Neural progenitor cell (in vitro differentiated cells): ENCODE measurements around the gene KRT33B. TPM values are rescaled to one million over a fixed set of nuclear protein-coding genes. Genes with fewer than 3 reads are reported as not detected.
"Not testable (repeated sequence)": the region's sequence is repeated elsewhere in the genome, so short reads cannot be mapped to it uniquely, and the experiment has no call there.

Experiments
- DNase-seq: peaks from one replicate; pipeline ENCODE4 v3.0.0-alpha.2; 2016; ENCODE audit warnings: low spot score
- H2AFZ ChIP-seq: fragments of 200-600 bp; sonication (generic); replicated peaks from 2 replicates; pipeline ENCODE4 v1.6.1; 2016; ENCODE audit warnings: antibody characterized with exemption
- H3F3A ChIP-seq: fragments of 200-600 bp; sonication (generic); 2 replicates; pipeline ENCODE4 v1.6.1; 2016; ENCODE audit warnings: antibody characterized with exemption, low read depth
- H3K27ac ChIP-seq: fragments of 200-600 bp; sonication (generic); 2 replicates; pipeline ENCODE4 v1.5.1; 2016; ENCODE audit warnings: mild to moderate bottlenecking
- H3K27me3 ChIP-seq: fragments of 200-600 bp; sonication (generic); 2 replicates; pipeline ENCODE4 v1.6.1; 2016; ENCODE audit warnings: mild to moderate bottlenecking, moderate library complexity
- H3K36me3 ChIP-seq: fragments of 200-600 bp; sonication (generic); 2 replicates; pipeline ENCODE4 v1.5.1; 2016
- H3K4me1 ChIP-seq: fragments of 200-600 bp; sonication (generic); 2 replicates; pipeline ENCODE4 v1.6.1; 2016; ENCODE audit warnings: mixed run types
- H3K4me2 ChIP-seq: fragments of 200-600 bp; sonication (generic); 2 replicates; pipeline ENCODE4 v1.6.1; 2016
- H3K4me3 ChIP-seq: fragments of 200-600 bp; sonication (generic); 2 replicates; pipeline ENCODE4 v1.5.1; 2016
- H3K79me2 ChIP-seq: fragments of 200-600 bp; sonication (generic); 2 replicates; pipeline ENCODE4 v1.6.1; 2016; ENCODE audit warnings: low read depth
- H3K9ac ChIP-seq: fragments of 200-600 bp; sonication (generic); 2 replicates; pipeline ENCODE4 v1.6.1; 2016
- H3K9me3 ChIP-seq: fragments of 200-600 bp; sonication (generic); 2 replicates; pipeline ENCODE4 v1.5.1; 2016; ENCODE audit warnings: low read depth
- H4K20me1 ChIP-seq: fragments of 200-600 bp; sonication (generic); 2 replicates; pipeline ENCODE4 v1.6.1; 2016; ENCODE audit warnings: low read depth
- H3K27ac Mint-ChIP-seq: 3 replicates; pipeline ENCODE4 v1.8.0; 2021; ENCODE audit warnings: mixed read lengths
- H3K27me3 Mint-ChIP-seq: 2 replicates; pipeline ENCODE4 v1.8.0; 2022; ENCODE audit warnings: low read depth, mild to moderate bottlenecking, inconsistent platforms, moderate library complexity, mixed read lengths; ENCODE audit not compliant: insufficient read depth
- H3K36me3 Mint-ChIP-seq: 3 replicates; pipeline ENCODE4 v1.8.0; 2021; ENCODE audit warnings: mixed read lengths
- H3K4me1 Mint-ChIP-seq: 3 replicates; pipeline ENCODE4 v1.8.0; 2021; ENCODE audit warnings: mixed read lengths
- H3K4me3 Mint-ChIP-seq: 3 replicates; pipeline ENCODE4 v1.8.0; 2021; ENCODE audit warnings: mild to moderate bottlenecking, moderate library complexity, mixed read lengths
- H3K9me3 Mint-ChIP-seq: 3 replicates; pipeline ENCODE4 v1.8.0; 2020; ENCODE audit warnings: mixed read lengths
- EZH2 ChIP-seq: fragments of 200-600 bp; sonication (generic); IDR thresholded peaks from 2 replicates; pipeline ENCODE4 v1.6.1; 2017; ENCODE audit warnings: antibody characterized with exemption, mild to moderate bottlenecking, moderate library complexity
- EZH2phosphoT487 ChIP-seq: fragments of 200-600 bp; sonication (generic); IDR thresholded peaks from 2 replicates; pipeline ENCODE4 v1.6.1; 2017; ENCODE audit warnings: antibody characterized with exemption
- total RNA-seq: library from RNA; depleted of rRNA; stranded (reverse); fragments of >200 nt; gene quantifications from 2 replicates; pipeline ENCODE4 v1.2.3, GENCODE V29; 2015; ENCODE audit warnings: low replicate concordance
- TF ChIP-seq, protein P1 (sequence below): fragments of 200-600 bp; sonication (generic); IDR thresholded peaks from 2 replicates; pipeline ENCODE4 v1.5.1; 2017; ENCODE audit warnings: antibody characterized with exemption, mild to moderate bottlenecking

Gene KRT33B
- total RNA-seq, 1 donor from 2014 or later: not detected

GRCh38 chr17:41396340-41396739 is 26.7 kb upstream of the KRT33B start:
- H3K36me3 Mint-ChIP-seq: no peaks in the 10 kb centered on the region
- H3K79me2 ChIP-seq: no peaks in the 10 kb centered on the region
- H3K27ac ChIP-seq: no peak overlapping the region
- H3K9me3 ChIP-seq: no peaks in the 10 kb centered on the region
- H3K27ac Mint-ChIP-seq: no peak overlapping the region
- no peaks in the 10 kb centered on the region for H4K20me1 ChIP-seq
- H3K36me3 ChIP-seq: no peaks in the 10 kb centered on the region
- no peak overlapping the region for H3K9ac ChIP-seq
- H3K27me3 ChIP-seq: no peaks in the 10 kb centered on the region
- TF ChIP-seq, protein P1, sequence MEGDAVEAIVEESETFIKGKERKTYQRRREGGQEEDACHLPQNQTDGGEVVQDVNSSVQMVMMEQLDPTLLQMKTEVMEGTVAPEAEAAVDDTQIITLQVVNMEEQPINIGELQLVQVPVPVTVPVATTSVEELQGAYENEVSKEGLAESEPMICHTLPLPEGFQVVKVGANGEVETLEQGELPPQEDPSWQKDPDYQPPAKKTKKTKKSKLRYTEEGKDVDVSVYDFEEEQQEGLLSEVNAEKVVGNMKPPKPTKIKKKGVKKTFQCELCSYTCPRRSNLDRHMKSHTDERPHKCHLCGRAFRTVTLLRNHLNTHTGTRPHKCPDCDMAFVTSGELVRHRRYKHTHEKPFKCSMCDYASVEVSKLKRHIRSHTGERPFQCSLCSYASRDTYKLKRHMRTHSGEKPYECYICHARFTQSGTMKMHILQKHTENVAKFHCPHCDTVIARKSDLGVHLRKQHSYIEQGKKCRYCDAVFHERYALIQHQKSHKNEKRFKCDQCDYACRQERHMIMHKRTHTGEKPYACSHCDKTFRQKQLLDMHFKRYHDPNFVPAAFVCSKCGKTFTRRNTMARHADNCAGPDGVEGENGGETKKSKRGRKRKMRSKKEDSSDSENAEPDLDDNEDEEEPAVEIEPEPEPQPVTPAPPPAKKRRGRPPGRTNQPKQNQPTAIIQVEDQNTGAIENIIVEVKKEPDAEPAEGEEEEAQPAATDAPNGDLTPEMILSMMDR: no peak
- TF ChIP-seq EZH2: no peak
- TF ChIP-seq EZH2phosphoT487: no peak
- no peaks in the 10 kb centered on the region for H3F3A ChIP-seq
- no peak for DNase-seq
- no peak overlapping the region for H2AFZ ChIP-seq
- H3K27me3 Mint-ChIP-seq: peaks cover 2% of the 10 kb centered on the region
- no peaks in the 10 kb centered on the region for H3K4me1 ChIP-seq
- H3K4me3 ChIP-seq: no peak overlapping the region
- no peak overlapping the region for H3K4me3 Mint-ChIP-seq
- H3K9me3 Mint-ChIP-seq: no peaks in the 10 kb centered on the region
- no peaks in the 10 kb centered on the region for H3K4me1 Mint-ChIP-seq
- H3K4me2 ChIP-seq: no peak overlapping the region

DNA sequence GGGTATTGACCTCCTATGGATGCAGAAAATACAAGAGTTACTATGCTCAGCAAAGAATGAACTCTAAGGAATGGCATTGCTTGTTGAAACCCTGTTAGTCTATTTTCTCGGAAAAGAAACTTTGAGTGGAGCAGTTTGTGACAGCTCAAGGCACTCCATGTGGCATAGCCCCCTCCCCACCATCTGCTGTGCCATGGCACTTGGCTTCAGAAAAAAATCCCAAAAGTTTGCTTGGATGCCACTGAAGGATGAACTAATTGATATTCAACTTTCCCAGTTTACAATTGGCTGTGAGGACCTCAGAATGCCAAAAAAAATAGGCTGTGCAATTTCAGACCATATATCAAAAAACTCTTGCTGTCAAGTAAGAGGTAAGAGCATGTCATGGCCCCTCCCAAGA is 26.0 kb upstream of the KRT33B start:
- no peak overlapping the region for H2AFZ ChIP-seq
- H3K36me3 ChIP-seq: no peaks in the 10 kb centered on the region

GRCh38 chr17:41395044-41395443 is 25.4 kb upstream of the KRT33B start:
- H3K9me3 Mint-ChIP-seq, H3K27me3 ChIP-seq, H3F3A ChIP-seq, H3K4me1 Mint-ChIP-seq, H3K9me3 ChIP-seq, H3K4me1 ChIP-seq, H3K4me3 ChIP-seq, H3K36me3 ChIP-seq, H3K27ac Mint-ChIP-seq, H3K36me3 Mint-ChIP-seq, DNase-seq, H3K4me3 Mint-ChIP-seq, H3K9ac ChIP-seq, H4K20me1 ChIP-seq, H3K27ac ChIP-seq, H3K4me2 ChIP-seq, H3K79me2 ChIP-seq, H3K27me3 Mint-ChIP-seq: not testable (repeated sequence)
- H2AFZ ChIP-seq: peak overlapping the region; percentile 57

More for the DNA sequence above, 26.0 kb upstream of the KRT33B start:
- H3K27ac Mint-ChIP-seq: no peak overlapping the region
- Histone ChIP-seq H3K4me2 (no peak overlapping the region), H3K27ac (no peak overlapping the region), H4K20me1 (no peaks in the 10 kb centered on the region), H3K27me3 (no peaks in the 10 kb centered on the region), H3F3A (no peaks in the 10 kb centered on the region), H3K9ac (no peak overlapping the region), H3K4me1 (no peaks in the 10 kb centered on the region), H3K4me3 (no peak overlapping the region), H3K9me3 (no peaks in the 10 kb centered on the region), H3K79me2 (no peaks in the 10 kb centered on the region)
- no peak overlapping the region for H3K4me3 Mint-ChIP-seq
- H3K4me1 Mint-ChIP-seq: peaks cover under 1% of the 10 kb centered on the region
- no peak for DNase-seq
- H3K9me3 Mint-ChIP-seq: no peaks in the 10 kb centered on the region
- no peaks in the 10 kb centered on the region for H3K36me3 Mint-ChIP-seq
- peaks cover 6% of the 10 kb centered on the region for H3K27me3 Mint-ChIP-seq
- TF ChIP-seq EZH2 (no peak), EZH2phosphoT487 (no peak)
- TF ChIP-seq, protein P1: no peak

DNA sequence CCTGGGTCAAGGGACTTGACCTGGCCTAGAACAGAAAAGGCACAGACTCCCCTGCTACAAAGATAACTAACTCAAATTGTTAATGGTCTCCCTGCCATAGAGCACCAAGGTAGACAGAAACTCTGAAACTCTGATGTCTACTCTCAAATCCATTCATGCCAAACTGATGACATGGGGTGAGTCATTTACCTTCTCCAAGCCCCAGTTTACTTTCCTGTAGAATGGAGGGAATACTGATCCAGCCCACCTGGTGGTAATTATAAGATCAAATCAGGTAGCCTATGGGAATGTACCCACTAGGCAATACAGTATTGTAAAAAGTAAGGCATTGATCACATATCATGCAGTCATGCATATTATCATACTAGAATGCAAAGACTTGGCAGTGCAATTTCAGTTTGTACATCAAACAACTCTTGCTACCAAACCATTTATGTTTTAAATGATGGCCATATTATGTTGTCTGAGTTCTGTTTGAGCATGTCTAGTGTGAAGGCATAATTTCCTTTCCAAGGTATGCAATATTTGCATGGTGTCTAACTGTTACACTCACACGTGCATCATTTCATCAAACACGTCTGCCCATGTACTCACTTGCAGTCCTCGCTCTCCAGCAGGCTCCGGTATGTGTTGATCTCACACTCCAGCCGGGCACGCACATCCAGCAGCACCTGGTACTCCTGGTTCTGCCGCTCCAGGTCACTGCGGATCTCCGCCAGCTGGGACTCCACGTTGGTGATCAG is 24.8 kb upstream of the KRT33B start:
- H3K4me3 ChIP-seq: no peak overlapping the region
- H3K4me1 ChIP-seq: no peaks in the 10 kb centered on the region
- no peaks in the 10 kb centered on the region for H3K36me3 ChIP-seq
- Mint-ChIP-seq H3K4me3 (no peak overlapping the region), H3K4me1 (peaks cover 4% of the 10 kb centered on the region), H3K36me3 (no peaks in the 10 kb centered on the region), H3K27me3 (peaks cover 10% of the 10 kb centered on the region), H3K9me3 (no peaks in the 10 kb centered on the region), H3K27ac (no peak overlapping the region)
- peak overlapping the region; percentile 57 for H2AFZ ChIP-seq
- no peaks in the 10 kb centered on the region for H3K79me2 ChIP-seq
- H3K4me2 ChIP-seq: no peak overlapping the region
- H3K27ac ChIP-seq: no peak overlapping the region
- DNase-seq: no peak
- no peaks in the 10 kb centered on the region for H4K20me1 ChIP-seq
- no peaks in the 10 kb centered on the region for H3F3A ChIP-seq
- H3K9me3 ChIP-seq: no peaks in the 10 kb centered on the region
- TF ChIP-seq EZH2phosphoT487 (no peak), EZH2 (no peak)
- TF ChIP-seq, protein P1: no peak
- H3K27me3 ChIP-seq: no peaks in the 10 kb centered on the region
- H3K9ac ChIP-seq: no peak overlapping the region
